Sigmoid colon (tissue), 7 donors: ENCODE data around the gene ZSCAN12. TPM values are rescaled to one million over a fixed set of nuclear protein-coding genes. Genes with fewer than 3 reads are reported as not detected.

ENCODE experiments used
- DNase-seq: peaks from one replicate; pipeline ENCODE4 v3.0.0-alpha.2; 2019
- H3K27ac ChIP-seq, 4 donors: fragments of 200-600 bp; sonication (generic); one replicate each; pipeline ENCODE4 v1.5.1; 2016 to 2019; ENCODE audit warnings: mild to moderate bottlenecking in 1 of 4
- H3K27me3 ChIP-seq, 3 donors: fragments of 200-600 bp; sonication (generic); one replicate each; pipeline ENCODE4 v1.5.1; 2019; ENCODE audit warnings: mild to moderate bottlenecking in 1 of 3
- H3K36me3 ChIP-seq, 4 donors: fragments of 200-600 bp; sonication (generic); one replicate each; pipeline ENCODE4 v1.5.1; 2016 to 2019
- H3K4me1 ChIP-seq, 4 donors: fragments of 200-600 bp; sonication (generic); one replicate each; pipeline ENCODE4 v1.5.1; 2017 to 2019
- H3K4me3 ChIP-seq, 4 donors: fragments of 200-600 bp; sonication (generic); one replicate each; pipeline ENCODE4 v1.5.1; 2017 to 2019; ENCODE audit warnings: mild to moderate bottlenecking in 2 of 4, moderate library complexity in 1 of 4
- H3K9me3 ChIP-seq, 4 donors: fragments of 200-600 bp in 3 of 4; sonication (generic) in 3 of 4; one replicate each; pipeline versions ENCODE4 v1.5.1 to v1.6.1; 2013 to 2019
- CTCF ChIP-seq, 4 experiments: fragments of 450-650 bp in 3 of 4; fragments of 200-600 bp in 1 of 4; IDR thresholded peaks; one replicate each; pipeline ENCODE4 v1.5.1; 2016 to 2019; ENCODE audit warnings: antibody characterized with exemption in 4 of 4, mild to moderate bottlenecking in 3 of 4, moderate library complexity in 2 of 4
- EP300 ChIP-seq, 4 donors: sonication (generic); formaldehyde crosslinking; IDR thresholded peaks; one replicate each; pipeline ENCODE4 v1.6.1; 2017; ENCODE audit warnings: antibody characterized with exemption in 4 of 4
- POLR2A ChIP-seq, 2 donors: fragments of 450-650 bp; IDR thresholded peaks; one replicate each; pipeline ENCODE4 v1.6.1; 2016; ENCODE audit warnings: antibody characterized with exemption in 2 of 2, mild to moderate bottlenecking in 2 of 2, moderate library complexity in 2 of 2
- POLR2AphosphoS5 ChIP-seq, 4 donors: sonication (generic); formaldehyde crosslinking; IDR thresholded peaks; one replicate each; pipeline ENCODE4 v1.6.1; 2017; ENCODE audit warnings: antibody characterized with exemption in 4 of 4
- WGBS, 2 donors: extraction: QIAGEN DNeasy Blood & Tissue Kit; methylation state at CpG; one replicate each; pipeline ENCODE4 v1.1.7; 2013; 5-methylcytosine and 5-hydroxymethylcytosine counted together
- intact Hi-C: fragments of 100-400 bp; cut with DNase I; formaldehyde crosslinking; loops from one replicate; pipeline ENCODE4 v1.15.1; 2023
- polyA plus RNA-seq, 3 donors: library from polyadenylated mRNA; stranded (reverse); fragments of 200-250 nt; gene quantifications; one replicate each; pipeline ENCODE4 v1.2.3, GENCODE V29; 2013
- total RNA-seq, 4 donors: library from RNA; depleted of rRNA; stranded (reverse); fragments of >200 nt; gene quantifications; one replicate each; pipeline ENCODE4 v1.1.0, GENCODE V29; 2016
- donor health status: healthy with polysubstance abuse.
- donor health status: Bipolar disorder and iron deficiency.
- donor health status: healthy.

Gene ZSCAN12
- total and polyA plus RNA-seq, 7 donors: 1.4 to 7.5 (median 6.1) TPM

GRCh38 chr6:28443112-28443773 is 43.7 kb upstream of the ZSCAN12 start, which contains the start of gene ZSCAN23:
TSS of gene ZSCAN23 (minus strand) at chr6:28443491. CDS start at chr6:28436266, 7,225 bp downstream.
- WGBS, 2 donors: 1 to 5% methylated on average over 32 of the region's 32 CpGs
- Histone ChIP-seq H3K4me1 (peaks cover 0 to 14% (median 9%) of the 10 kb centered on the region in 4 donors), H3K27me3 (peaks cover 0 to 28% (median 14%) of the 10 kb centered on the region in 3 donors), H3K27ac (peak within 1 kb of the TSS; percentile 63 to 72 (median 68)), H3K9me3 (peaks cover 0 to 6% (median 0%) of the 10 kb centered on the region in 4 donors), H3K36me3 (no peaks in the 10 kb centered on the region), H3K4me3 (peak within 1 kb of the TSS; percentile 57 to 84 (median 65))
- intact Hi-C loops: loop anchor here (5.0 kb wide), 1 partner anchor 46 kb away; the partner anchor contains the start of gene ZSCAN12
- TF ChIP-seq POLR2A (IDR thresholded peaks at IDR 0.05): no peak
- no peak for TF ChIP-seq EP300 (IDR thresholded peaks at IDR 0.05)
- peak; percentile 31 to 70 (median 56) for TF ChIP-seq POLR2AphosphoS5 (IDR thresholded peaks at IDR 0.05)
- peak; percentile 89 for DNase-seq

GRCh38 chr6:28442586-28442985 is 43.0 kb upstream of the ZSCAN12 start:
- TF ChIP-seq POLR2AphosphoS5 (IDR thresholded peaks at IDR 0.05) (no peak), CTCF (IDR thresholded peaks at IDR 0.05) (no peak), POLR2A (IDR thresholded peaks at IDR 0.05) (no peak), EP300 (IDR thresholded peaks at IDR 0.05) (no peak)
- no peaks in the 10 kb centered on the region for H3K36me3 ChIP-seq
- intact Hi-C loops: loop anchor here (5.0 kb wide), 1 partner anchor 45 kb away; the partner anchor contains the start of gene ZSCAN12
- peak overlapping the region; percentile 57 to 84 (median 65) for H3K4me3 ChIP-seq
- WGBS, 2 donors: 63 to 69% methylated on average over 7 of the region's 7 CpGs
- peaks cover 0 to 6% (median 0%) of the 10 kb centered on the region in 4 donors for H3K9me3 ChIP-seq
- H3K27me3 ChIP-seq: peaks cover 0 to 21% (median 14%) of the 10 kb centered on the region in 3 donors
- peak overlapping the region in 3 of 4 donors; percentile 63 to 71 (median 64) for H3K27ac ChIP-seq
- H3K4me1 ChIP-seq: peaks cover 0 to 14% (median 9%) of the 10 kb centered on the region in 4 donors
- no peak for DNase-seq

- no peak overlapping the region for H3K4me3 ChIP-seq
- H3K9me3 ChIP-seq: no peaks in the 10 kb centered on the region
- H3K27me3 ChIP-seq: no peaks in the 10 kb centered on the region
- H3K36me3 ChIP-seq: peaks cover 0 to 16% (median 0%) of the 10 kb centered on the region in 4 donors
- no peaks in the 10 kb centered on the region for H3K4me1 ChIP-seq
- no peak for DNase-seq
- no peak overlapping the region for H3K27ac ChIP-seq
- intact Hi-C loops: no loop called here
- 73 to 95% methylated on average over 3 of the region's 3 CpGs for WGBS, 2 donors
- no peak for TF ChIP-seq POLR2AphosphoS5 (IDR thresholded peaks at IDR 0.05)
- no peak for TF ChIP-seq CTCF (IDR thresholded peaks at IDR 0.05)
These were observed 36.9 kb upstream of the ZSCAN12 start for GRCh38 chr6:28436404-28436803.

GRCh38 chr6:28433119-28433518 is 33.6 kb upstream of the ZSCAN12 start:
- Histone ChIP-seq H3K9me3 (no peaks in the 10 kb centered on the region), H3K4me1 (no peaks in the 10 kb centered on the region), H3K36me3 (peaks cover 0 to 16% (median 0%) of the 10 kb centered on the region in 4 donors), H3K4me3 (no peak overlapping the region), H3K27me3 (no peaks in the 10 kb centered on the region), H3K27ac (no peak overlapping the region)
- DNase-seq: no peak
- intact Hi-C loops: no loop called here
- TF ChIP-seq EP300 (IDR thresholded peaks at IDR 0.05) (no peak), POLR2AphosphoS5 (IDR thresholded peaks at IDR 0.05) (no peak), POLR2A (IDR thresholded peaks at IDR 0.05) (no peak), CTCF (IDR thresholded peaks at IDR 0.05) (no peak)

GRCh38 chr6:28429781-28430180 is 30.2 kb upstream of the ZSCAN12 start:
- no peaks in the 10 kb centered on the region for H3K9me3 ChIP-seq
- no peak overlapping the region for H3K27ac ChIP-seq
- no peaks in the 10 kb centered on the region for H3K4me1 ChIP-seq
- no peak for TF ChIP-seq POLR2A (IDR thresholded peaks at IDR 0.05)
- TF ChIP-seq CTCF (IDR thresholded peaks at IDR 0.05): no peak
- TF ChIP-seq EP300 (IDR thresholded peaks at IDR 0.05): no peak
- no peak for TF ChIP-seq POLR2AphosphoS5 (IDR thresholded peaks at IDR 0.05)
- H3K27me3 ChIP-seq: no peaks in the 10 kb centered on the region
- DNase-seq: no peak
- WGBS, 2 donors: 95 to 96% methylated on average over 16 of the region's 16 CpGs
- peaks cover 0 to 9% (median 0%) of the 10 kb centered on the region in 4 donors for H3K36me3 ChIP-seq
- no peak overlapping the region for H3K4me3 ChIP-seq
- intact Hi-C loops: no loop called here
